Renal cortex interstitium (tissue), 11 donors: ENCODE measurements around the gene ILK. TPM values are rescaled to one million over a fixed set of nuclear protein-coding genes. Genes with fewer than 3 reads are reported as not detected.

ENCODE experiments used
- DNase-seq, 11 donors: peaks; one replicate each; pipeline ENCODE4 v3.0.0-alpha.2; 2013; ENCODE audit warnings: low read depth in 9 of 11, low spot score in 4 of 11; ENCODE audit errors: extremely low read depth in 1 of 11
- polyA plus RNA-seq, 3 donors: library from polyadenylated mRNA; unstranded; fragments of 120-200 nt; gene quantifications; one replicate each; pipeline ENCODE4 v1.2.1, GENCODE V29; 2013; ENCODE audit not compliant: insufficient read length in 3 of 3

Gene ILK
- polyA plus RNA-seq, 3 donors = 137 to 165 (median 154) TPM

DNA sequence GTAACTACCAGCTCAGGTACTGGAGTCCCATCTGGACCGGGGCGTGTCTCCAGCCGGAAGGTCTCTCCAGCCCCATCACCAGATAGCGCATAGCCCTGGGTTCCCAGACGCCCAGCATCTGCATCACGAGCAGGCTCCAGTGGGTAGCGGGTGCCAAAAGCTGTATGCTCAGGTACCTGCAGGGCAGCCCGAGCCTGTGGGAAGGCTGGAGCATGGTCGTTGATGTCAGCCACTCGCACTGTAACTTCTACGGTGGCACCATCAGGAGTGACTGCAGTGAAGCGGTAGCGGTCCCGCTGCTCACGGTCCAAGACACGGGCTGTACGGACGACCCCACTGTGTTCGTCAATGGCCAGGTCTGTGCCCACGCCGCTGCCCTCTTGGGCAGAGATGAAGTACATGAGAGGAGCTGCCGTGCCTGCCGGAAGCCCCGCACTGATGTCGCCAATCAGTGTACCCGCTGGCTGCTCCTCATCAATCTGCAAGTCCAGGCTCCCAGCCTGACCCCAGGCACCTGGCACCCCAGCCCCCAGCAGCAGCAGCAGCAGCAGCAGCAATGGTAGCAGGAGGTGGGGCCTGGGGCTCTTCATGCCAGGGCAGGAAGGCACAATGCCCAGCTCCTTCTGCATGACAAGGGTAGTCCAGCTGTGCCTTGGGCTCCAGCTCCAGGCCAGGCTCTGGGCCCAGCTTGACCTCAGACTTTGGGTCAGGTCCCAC, 37.6 kb downstream of the ILK start:
- DNase-seq = no peak

DNA sequence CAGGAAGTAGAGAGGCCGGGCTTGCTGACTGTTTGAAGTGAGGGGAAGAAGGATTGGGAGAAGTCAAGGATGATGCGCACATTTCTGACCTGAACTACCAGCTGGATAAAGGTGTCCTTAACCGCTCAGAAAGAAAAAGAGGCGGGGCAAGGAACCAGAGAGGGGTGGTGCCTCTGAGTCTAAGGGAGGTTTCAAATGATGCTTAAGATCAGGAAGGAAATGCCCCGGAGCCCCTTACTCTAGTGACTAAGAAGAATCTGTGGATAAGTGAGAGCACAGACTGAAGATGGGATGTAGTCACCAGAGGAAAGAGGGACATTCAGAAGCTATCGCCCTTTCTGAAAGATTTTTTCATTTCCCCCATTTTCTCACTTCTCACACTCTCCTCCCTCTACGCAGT, 39.4 kb downstream of the ILK start:
- no peak for DNase-seq

DNA sequence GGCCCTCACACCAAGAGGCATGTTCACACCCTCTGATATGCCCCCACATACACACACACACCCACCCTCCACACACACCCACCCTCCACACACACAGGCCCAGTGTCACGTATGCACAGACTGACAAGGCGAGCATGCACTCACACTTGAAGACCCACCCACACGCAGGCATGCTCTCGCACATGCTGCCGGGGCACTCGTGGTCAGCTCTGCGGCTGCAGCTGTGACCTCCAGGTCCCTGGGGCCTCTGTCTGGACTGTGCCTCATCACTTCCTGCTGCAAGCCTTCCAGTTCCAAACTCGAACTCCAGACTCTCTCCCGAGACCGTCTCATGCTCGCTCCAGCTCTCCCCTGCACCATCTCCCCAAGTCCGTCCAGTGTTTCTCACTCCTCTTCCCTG, 42.5 kb downstream of the ILK start:
- no peak for DNase-seq

DNA sequence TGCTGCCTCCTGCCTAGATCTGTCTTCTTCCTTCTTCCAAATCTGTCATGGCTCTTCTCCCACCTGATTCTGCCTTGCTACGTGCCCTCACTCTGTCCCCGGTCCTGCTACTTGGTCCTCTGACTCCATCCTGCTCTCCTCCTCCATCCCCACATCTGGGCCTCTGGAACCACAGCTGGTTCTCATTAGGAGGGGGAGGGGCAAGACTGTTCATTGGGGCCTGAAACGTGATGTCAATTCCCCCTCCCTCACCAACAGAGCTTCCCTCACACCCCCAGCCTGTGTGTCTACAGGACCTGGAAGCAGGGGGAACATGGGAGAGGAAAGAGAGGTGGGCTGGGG, 43.0 kb downstream of the ILK start:
- peak in 7 of 11 donors; percentile 47 to 77 (median 67) for DNase-seq

DNA sequence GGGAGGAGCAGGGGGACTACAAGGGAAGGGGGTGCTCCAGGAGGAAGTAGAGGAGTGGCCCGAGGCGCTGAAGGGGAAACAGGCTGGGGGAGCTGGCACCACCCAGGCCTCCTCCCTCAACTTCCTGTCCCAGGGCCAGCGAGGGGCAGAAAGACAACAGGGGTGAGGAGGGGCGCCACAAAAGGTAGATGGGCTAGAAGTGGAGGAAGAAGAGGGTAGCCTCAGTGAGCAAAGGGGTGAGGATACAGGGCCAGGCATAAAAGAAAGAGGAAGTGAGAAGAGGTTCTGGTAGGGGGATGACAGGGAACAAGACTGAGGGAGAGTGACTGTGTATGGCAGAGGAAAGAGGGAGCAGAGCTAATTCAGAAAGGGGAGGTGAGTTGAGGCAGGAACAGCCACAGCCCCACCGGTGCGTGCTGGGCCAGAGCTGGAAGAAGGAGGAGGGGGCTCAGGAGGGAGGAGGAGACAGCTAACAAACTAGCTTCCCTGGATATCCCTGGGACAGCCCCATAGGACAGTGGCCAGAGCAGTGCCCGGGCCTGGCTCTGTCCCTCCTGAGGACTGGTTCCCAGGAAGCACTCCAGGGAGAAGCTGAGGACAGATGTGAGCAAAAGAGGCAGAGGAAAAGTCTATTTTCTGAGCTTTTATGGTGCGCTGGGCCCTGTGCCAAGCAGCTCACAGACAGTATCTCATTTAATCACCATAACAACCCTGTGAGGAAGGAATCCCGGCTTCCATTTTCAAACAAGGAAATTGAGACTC, 43.5 kb downstream of the ILK start:
- DNase-seq = peak in 1 of 11 donors; percentile 39

DNA sequence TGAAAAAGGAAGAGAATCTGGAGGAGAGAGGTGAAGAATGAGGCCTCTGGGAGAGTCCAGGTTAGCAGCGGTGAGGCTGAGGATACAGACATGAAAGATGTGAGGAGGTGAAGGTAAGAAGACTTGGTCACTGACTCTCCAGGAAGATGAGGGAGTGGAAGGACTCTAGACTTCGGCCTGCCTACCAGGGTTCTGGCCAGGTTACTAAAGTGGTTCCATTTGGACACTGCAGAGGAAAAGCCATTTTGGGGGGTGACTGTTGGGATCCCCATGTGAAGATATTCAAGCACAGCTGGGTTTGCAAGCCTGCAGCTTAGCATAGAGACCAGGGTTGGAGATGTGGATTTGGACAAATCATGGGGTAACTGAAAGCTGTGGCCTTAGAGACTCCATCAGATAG, 44.3 kb downstream of the ILK start:
- no peak for DNase-seq

DNA sequence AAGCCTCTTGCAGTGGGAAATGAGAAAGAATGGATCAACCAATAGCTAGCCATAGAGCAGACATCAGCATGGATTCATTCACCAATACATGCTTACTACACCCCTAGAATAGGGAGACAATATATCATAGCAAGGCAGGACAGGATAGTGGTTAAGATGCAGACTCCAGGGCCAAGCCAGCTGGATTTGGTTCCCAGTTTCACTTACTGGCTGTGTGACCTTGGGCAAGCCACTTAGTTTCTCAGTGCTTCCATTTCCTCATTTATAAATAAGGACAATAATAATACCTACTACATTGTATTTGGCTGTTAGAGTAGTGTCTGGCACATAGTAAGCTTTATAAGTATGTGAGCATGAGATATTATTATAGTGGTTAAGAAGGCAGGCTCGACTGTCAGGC, 44.9 kb downstream of the ILK start:
- DNase-seq = no peak

DNA sequence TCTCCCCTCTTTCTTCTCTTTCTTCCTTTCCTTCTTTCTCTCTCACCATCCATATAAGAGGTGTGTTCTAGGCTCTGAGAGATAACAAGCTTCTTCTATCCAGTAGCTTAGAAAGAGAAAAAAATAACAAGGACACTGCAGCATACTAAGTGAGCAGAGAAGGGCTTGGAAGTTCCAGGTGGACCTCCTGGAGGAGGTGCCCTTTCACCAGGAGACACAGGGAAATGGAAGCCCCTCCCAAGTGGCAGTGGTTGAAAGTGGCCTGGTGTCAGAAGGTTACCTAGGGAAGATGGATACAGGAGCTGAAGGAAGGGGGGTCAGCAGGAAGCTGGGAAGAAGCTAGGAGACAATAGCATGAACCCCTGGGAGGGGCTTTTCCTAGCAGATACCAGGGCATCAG, 46.5 kb downstream of the ILK start:
- DNase-seq = no peak

DNA sequence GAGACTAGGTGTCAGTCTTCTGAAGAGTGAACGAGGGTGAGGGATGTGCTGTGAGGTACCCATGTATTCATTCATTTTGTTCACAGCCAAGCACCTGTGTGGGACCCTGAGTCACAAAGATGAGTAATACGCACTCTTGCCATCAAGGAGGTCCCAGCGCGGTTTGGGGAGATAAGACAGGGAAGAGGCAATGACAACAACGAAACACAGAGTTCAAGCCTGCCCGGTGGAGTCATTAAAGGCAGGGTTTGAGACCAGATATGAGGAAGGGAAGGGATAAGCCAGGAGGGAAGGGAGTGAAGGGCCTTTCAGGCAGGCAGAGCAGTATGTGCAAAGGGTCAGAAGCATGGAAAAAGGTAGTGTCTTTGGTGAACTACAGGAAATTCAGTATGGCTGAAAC, 47.4 kb downstream of the ILK start:
- DNase-seq = no peak

DNA sequence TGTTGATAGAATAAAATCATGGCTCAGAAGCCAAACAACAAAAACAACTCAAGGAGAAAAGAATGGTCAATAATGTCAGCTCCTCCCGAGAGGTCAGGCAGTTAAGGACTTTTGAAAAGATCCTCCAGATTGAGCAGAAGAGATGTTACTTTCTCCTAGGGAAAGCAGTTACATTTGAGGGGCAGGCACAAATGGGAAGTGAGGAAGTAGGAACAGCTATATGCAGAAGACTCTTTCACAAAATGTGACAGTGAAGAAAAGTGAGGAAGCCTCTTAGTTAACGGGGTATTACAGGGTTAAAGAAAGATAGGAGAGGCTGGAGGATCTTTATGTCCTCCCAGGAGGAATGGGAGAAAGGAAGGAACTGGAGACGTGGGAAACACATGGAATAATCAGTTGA, 48.6 kb downstream of the ILK start:
- DNase-seq = no peak

DNA sequence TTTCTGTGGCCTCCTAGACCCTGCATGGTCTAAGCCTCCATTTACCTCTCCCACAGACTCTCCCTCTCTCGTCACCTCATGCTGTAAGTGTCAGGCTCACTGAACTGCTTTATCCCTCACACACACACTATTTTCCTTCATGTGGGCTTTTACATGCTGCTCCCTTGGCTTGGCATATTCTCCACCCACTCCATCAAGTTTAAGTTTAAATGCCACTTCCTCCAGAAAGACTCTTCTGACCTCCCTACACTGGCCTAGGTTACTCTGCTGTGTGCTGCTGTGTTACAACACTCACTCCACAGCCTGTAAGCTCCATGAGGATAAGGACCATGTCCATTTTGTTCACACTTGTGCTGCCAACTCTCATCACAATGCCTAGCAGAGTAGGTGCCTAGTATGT, 49.5 kb downstream of the ILK start:
- no peak for DNase-seq

DNA sequence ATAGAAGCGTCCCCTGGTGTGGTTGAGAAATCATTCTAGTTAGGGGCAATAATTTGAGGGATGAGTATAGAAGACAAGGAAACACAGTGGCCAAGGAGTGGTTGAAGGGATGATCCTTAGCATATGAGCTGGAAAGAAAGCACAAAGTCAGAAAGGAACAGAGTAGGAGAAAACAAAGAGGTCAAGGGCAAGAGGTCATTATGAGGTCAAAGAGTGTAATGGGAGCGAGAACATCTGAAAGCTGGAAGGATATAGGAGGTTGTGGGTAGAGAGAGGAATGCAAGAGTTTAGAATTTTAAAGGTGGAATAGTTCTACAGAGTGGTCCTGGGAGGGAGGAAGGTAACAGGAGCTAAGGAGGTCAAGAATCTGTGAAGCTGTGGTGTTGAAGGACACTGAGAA, 50.1 kb downstream of the ILK start:
- no peak for DNase-seq

DNA sequence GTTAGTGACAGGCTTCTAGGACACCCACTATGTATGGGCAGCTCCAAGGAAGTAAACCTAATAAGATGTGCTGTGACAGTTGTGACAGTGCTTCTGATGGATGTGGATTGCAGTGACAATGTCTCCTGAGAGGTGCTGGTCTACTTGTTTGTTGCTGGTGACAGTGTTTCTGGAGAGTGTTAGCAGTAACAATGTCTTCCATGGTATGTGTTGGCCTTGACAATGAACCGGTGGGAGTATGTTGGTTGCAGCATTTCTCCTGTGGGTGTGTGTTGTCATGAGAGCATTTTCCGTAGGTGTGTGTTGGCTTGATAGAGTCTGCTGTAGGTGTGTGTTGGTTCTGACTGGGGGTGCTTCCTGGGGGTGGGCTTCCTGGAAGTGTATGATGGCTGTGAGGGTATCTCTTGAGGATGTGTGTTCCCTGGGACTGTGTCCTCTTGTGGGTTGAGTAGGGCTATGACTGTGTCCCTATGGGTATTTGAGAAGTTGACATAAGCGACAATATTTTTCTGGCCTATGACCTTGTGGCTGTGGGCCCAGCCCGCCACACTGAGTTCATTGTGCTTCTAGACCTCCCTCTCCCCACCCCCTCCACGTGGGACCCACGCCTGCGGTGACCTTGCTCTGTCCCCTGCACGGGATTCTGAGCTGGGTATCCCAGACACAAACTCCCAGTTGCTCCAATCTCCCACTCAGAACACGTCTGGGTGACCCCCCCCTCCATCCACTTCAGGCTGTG, 50.9 kb downstream of the ILK start:
- no peak for DNase-seq

DNA sequence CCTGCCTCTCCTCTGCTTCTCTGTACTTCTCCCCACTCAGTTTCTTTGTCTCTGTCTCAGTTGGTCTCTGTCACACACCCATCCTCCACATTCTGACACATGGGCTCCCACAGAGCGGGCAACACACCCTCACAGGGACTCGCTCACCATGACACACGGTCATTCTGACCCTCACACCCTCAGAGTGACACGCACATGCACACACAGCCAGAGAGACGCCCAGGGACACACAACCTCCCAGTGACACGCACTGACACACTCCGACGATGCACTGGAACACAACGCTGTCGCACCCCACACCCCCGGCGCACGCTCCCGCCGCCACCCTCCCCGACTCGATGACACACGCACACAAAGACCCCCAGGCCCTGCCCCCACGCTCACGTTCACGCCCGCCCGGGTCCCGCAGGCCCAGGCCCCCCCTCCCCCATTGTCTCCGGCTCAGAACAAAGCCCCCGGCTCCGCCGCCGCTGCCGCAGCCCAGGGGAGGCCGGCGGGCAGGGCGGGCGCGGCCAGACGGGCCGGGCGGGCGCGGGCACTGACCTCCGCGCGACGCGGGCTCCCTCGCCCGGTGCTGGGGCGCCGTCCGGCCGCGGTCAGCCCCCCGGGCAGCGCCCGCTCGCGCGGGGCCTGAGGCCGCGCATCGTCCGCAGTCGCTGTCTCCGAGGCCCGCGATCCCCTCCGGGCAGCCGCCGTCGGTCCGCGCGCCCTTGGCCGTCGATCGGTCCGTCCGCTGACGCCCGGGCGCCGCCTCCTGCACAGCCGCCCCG, 51.6 kb downstream of the ILK start:
- peak in 1 of 11 donors; percentile 23 for DNase-seq

DNA sequence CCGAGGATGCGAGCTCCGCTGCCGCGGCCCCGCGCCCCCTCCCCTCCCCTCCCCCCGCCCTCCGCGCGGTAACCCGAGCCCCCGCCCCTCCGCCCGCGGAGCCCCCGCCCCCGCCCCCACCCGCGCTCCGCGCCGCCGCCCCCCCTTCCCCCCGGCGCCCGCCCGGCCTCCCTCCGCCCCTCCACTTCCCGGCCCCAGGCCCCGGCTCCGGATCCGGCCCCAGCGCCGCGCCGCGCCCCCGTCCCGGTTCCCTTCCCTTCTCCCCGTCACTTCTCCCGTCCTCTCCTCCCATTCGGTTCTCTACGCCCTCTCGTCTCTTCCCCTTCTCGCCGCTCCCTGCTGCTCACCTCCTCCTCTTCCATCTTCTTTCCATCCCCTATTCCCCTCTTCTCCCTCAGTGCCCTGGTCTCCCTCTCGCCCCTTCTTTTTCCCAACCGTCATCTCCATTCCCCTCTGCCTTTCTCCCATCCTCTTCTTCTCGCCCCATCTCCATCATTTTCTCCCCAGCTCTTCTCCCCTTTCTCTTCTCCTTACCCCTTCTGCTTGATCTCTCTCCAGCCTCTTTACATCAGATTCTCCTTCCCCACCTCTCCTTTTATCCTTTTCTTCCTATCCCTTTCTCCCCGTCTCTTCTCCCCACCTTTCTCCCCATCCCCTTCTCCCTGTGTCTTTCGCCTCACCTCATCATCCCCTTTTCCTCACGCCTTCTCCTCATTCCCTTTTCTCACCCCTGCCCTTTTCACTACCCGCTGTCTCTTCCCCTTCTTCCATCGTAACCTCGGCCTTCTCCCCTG, 52.4 kb downstream of the ILK start, which contains the start of gene DCHS1:
DCHS1 (minus strand) TSS at position 20 of the 794 bp plus-strand sequence. CDS start 14,196 bp downstream, outside the sequence.
- peak in 1 of 11 donors; percentile 37 for DNase-seq

DNA sequence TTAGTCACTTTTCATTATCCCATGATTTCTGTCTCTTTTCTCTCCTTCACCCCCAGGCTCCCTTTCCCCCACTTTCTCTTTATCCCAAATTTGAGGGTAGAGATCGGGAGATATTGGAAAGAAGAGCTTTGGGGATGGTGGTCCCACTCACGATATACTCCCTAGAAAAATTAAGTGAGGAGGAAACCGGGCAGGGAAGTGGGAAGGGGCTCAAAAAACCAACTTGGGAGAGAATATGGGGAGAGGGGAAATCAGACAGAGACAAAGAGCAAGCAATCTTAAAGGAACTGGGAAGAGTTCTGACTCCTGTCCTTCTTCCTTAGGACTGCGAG, 53.0 kb downstream of the ILK start:
- no peak for DNase-seq

DNA sequence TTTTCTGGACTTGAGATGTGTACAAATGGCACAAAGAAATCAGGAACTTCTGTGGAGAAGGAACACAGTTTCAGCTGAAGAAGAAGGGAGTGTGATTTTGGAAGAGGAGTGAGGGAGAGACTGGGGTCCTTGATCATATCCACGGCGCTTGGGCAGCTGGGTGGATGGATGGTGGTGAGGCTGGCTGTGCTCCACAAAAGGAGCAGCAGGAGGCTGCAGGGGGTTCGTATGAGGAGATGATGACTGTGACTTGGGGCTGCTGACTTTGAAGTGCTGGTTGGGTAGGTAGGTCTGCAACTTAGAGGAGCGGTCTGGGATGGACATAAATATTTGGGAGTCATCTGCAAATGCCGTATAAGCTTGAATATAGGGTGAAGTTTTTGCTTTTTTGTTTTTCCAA, 53.4 kb downstream of the ILK start:
- DNase-seq = no peak

DNA sequence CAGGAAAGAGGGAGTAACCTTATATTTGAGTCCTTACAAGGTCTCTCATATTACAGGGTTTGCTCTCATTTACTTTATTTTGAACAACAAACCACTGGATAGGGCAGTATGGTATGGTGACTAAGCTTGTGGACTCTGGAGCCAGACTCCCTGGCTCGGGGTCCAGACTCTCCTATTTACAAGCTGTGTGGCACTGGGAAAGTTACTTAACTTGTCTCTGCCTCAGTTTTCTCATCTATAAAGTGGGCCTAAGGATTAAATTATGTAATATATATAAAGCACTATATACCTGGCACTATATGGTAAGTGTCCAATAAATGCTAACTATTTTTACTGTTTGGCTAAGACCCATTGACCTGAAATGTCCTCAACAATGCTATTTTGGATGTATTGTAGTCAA, 53.8 kb downstream of the ILK start:
- DNase-seq = no peak

DNA sequence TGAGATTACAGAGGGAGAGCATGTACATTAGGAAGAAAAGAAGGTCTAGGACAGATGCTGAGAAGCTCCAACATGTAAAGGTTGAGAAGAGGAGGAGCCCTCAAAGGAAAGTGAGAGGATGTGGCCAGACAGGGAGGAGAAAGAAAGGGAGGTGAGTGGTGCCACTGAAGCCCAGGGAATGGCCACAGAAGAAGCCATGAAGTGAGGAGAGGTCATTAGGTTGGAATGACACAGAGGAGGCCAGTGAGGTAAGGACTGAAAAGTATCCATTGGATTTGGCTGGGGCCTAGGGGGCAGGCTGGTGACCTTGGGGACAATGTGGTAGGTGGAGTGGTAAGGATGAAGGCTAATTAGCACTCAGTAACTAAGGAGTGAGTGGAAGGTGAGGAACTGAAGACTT, 55.1 kb downstream of the ILK start:
- no peak for DNase-seq
